ENCODE data around the gene NCS1.
A peak's percentile ranks its signal among the peaks of the same experiment; 100 is the strongest.

Gene NCS1

GRCh38 chr9:130196643-130197042, 24.4 kb downstream of the NCS1 start:
- DNase-seq, result peak in 1 of 2 experiments; percentile 26

DNA sequence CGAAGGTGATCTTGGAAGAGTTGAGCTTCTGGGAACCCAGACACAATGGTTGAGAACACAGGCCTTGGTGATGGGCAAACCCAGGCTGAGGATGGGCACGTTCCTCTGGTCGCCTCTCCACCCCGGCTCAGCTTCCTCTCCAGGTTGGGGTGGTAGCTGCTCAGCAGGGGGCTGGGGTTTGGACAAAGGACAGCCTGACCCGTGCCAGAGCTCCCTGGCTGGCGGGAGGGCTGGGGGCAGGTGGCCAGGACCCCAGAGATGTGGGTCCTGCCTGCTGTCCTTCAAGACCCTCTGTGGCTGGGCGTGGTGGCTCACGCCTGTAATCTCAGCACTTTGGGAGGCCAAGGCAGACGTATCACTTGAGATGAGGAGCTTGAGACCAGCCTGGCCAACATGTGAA, 25.2 kb downstream of the NCS1 start:
- no peak for DNase-seq

- no peak for DNase-seq
Measured at GRCh38 chr9:130197888-130198287, 25.7 kb downstream of the NCS1 start.

DNA sequence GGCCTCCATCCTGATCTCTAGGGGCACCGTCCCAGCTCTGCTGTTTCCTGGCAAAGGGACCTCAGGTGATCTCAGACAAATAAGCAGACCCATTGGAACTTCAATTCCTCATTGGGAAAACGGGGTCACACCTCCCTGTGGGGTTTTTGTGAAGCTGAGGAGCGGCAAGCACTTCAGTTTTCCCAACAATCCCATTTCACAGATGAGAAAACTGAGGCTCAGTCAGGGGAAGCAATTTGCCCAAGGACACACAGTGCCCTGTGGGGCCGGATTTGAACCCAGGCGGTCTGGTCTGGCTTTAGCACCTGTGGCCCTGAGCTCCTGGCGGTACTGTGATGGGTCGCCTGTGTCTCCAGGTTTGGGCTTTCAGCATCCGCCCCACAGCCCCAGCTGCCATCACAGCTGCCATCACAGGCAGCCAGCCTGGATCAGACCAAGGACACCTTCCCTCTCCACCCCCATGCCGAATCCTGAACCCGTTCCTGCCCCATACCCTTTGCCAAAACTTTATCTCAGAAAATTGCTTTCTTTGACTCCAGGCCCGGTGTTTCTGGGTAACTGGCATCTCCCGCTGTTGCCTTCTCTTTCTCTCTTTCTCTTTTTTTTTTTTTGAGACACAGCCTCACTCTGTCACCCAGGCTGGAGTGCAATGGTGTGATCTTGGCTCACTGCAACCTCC, 26.4 kb downstream of the NCS1 start:
- peak; percentile 14 to 72 for DNase-seq

GRCh38 chr9:130199605-130200004, 27.4 kb downstream of the NCS1 start:
- DNase-seq, result peak in 1 of 2 experiments; percentile 58

- peak in 1 of 2 experiments; percentile 47 for DNase-seq
Measured at GRCh38 chr9:130200038-130200849, 28.0 kb downstream of the NCS1 start.

DNA sequence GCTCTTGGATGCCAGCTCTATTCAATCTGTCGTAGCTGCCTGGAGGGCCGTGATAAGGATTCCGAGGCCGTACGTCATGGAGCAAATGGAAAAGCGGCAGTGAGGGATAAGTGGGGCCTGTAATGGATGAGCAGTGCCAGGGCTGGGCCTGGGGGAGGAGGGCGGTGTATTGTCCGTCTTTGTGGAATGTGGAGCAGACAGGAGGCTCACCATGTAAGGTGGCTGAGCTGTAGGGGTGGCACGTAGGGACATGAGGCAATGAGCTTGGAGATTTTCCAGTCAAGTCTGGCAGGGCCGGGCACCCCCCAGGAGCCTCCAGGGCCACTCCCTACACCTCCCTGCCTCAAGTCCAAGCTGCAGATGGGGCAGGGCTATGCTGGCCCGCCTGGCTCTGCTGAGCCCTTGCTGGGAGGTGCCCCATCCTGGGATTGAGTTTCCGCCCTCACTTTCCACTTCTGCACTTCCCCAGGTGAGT, 29.2 kb downstream of the NCS1 start:
- DNase-seq, result no peak

- DNase-seq, result no peak
Measured at GRCh38 chr9:130201974-130202373, 29.8 kb downstream of the NCS1 start.

DNA sequence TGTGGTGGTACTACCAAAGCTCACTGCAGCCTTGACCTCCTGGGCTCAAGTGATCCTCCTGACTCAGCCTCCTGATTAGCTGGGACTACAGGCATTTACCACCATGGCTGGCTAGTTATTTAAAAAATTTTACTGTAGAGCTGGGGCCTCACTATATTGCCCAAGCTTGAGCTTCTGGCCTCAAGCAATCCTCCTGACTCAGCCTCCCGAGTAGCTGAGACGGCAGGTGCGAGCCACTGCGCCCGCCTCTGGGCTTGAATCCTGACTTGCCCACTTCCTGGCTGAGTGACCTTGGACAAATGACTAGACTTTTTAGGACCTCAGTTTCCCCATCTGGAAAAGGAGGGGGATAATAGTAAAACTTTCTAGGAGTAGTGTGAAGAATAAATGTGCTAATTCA, 32.1 kb downstream of the NCS1 start:
- DNase-seq, result no peak

DNA sequence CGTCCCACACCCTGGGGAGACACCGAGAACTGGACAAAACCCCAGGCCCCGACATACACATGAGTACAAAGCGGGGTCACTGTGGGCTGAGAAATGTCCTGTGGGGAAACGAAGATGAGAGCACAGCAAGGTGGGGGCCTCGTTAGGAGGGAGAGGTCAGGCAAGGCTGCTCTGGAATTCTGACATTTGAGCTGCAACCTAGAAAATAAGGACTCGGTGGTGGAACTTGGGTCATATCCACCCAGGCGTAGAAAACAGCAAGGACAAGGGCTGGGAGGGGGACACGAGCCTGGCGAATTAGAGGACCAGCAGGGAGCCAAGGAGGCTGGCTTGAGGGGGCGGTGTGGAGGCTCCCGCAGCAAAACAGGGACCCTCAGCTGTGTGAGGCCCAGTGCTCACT, 32.8 kb downstream of the NCS1 start:
- no peak for DNase-seq

- DNase-seq, result no peak
Measured at GRCh38 chr9:130205912-130206311, 33.7 kb downstream of the NCS1 start.

- DNase-seq, result no peak
Measured at GRCh38 chr9:130206579-130206978, 34.4 kb downstream of the NCS1 start.

GRCh38 chr9:130207241-130207992, 35.2 kb downstream of the NCS1 start:
- DNase-seq, result no peak

GRCh38 chr9:130208600-130209347, 36.6 kb downstream of the NCS1 start:
- no peak for DNase-seq

- no peak for DNase-seq
Measured at GRCh38 chr9:130209422-130209821, 37.2 kb downstream of the NCS1 start.

- no peak for DNase-seq
Measured at GRCh38 chr9:130211548-130212226, 39.5 kb downstream of the NCS1 start.

DNA sequence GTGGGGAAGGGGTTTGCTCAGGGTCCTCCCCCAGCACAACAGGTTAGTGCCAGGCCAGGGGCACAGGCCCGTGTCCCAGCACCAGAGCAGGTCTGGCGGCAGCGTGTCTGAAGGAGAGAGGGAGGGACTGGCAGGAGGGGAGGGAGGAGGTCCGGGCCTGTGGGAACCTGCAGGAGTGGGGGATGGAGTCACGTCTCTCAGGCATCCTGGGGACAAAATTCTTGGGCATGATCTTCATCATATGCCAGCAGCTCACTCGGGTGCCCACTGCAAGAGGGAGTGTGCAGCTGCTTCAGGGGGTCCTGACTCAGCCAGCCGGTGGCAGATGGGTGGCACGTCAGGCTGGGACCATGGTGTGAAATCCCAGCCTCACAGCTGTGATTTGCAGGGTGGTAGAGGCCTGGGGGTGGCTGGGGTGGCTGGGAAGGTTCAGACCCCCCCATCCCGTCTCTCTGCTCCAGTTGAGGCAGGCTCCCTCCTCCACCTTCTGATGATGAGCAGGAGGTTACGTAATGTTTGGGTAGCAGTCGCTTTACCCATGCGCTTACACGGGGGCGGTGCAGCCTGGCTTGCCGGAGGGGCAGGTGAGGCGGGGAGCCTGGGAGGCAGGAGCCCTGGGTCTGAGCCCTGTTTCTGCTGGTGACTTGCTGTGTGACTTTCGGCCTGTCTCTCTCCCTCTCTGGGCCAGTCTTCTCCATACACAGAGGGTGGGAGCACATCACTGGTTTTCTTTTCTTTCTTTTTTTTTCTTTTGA, 40.5 kb downstream of the NCS1 start:
- no peak for DNase-seq

- no peak for DNase-seq
Measured at GRCh38 chr9:130213911-130214761, 41.9 kb downstream of the NCS1 start.

DNA sequence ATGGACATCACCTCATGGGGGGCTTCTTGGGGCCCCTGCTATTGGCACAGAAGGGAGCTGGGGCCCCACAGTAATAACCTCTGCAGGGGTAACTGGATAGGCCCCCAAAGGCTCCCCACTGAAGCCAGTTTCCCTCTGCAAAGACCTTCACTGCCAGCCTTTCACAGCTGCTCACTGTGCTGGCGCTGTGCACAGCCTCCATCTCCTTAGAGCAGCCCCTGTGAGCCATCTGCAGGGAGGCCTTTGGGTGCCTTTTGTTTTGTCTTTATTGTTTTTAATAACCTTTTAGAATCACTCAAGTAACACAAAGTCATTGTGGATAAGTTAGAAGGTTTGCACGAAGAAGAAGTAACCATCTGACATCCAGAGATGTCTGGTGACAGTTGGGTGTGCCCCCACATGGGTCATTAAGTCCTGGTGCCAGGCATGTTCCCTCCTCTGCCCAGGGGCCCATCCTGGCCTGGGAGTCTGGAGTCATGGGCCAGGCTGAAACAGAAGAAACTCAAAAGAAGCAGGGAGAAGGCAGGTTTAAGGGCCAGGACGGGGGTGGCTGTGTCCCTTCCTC, 42.7 kb downstream of the NCS1 start:
- no peak for DNase-seq
